ENCODE data around the gene MOSMO.

The MOSMO gene

DNA sequence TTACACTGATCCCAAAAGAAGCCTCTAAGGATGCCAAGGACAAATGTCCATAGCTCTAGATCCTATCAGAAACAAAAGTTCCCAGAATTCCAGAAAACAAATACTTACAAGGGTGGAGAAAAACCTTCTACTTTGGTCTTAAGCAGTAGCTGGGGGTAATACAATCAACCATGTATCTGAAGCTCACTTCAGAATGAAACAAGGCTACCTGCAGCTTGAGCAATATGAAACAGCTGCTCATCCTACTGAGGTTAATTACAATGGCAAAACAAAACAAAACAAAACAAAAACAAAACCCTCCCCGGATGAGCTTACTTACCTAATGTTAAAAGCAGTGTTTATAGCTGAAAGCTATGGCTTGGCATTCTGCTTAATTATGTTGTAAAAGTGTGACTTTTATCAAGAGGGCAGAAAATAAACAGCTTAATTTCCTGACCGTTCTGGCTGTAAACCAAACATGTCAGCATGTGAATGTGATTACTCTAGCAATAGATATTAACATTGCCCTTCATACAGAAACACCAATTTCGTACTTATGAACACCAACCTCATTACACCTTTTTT is 17.4 kb upstream of the MOSMO start:
- DNase-seq: no peak
- H3K4me1 ChIP-seq: peaks cover 0 to 5% (median 0%) of the 10 kb centered on the region in 4 donors
- TF ChIP-seq CTCF (IDR thresholded peaks at IDR 0.05): no peak
- H3K27me3 ChIP-seq: no peaks in the 10 kb centered on the region
- H3K9me3 ChIP-seq: no peaks in the 10 kb centered on the region
- no peak overlapping the region for H3K4me3 ChIP-seq
- intact Hi-C loops (cut with DNase I; ENCODE audit: low total_unique reads): no loop called here
- H3K27ac ChIP-seq: no peak overlapping the region
- peaks cover 0 to 4% (median 0%) of the 10 kb centered on the region in 3 donors for H3K36me3 ChIP-seq

GRCh38 chr16:21991621-21992020 is 16.3 kb upstream of the MOSMO start:
- H3K4me3 ChIP-seq: no peak overlapping the region
- H3K27me3 ChIP-seq: no peaks in the 10 kb centered on the region
- no peak for DNase-seq
- TF ChIP-seq CTCF (IDR thresholded peaks at IDR 0.05): no peak
- no peak overlapping the region for H3K27ac ChIP-seq
- H3K4me1 ChIP-seq: peaks cover 0 to 5% (median 0%) of the 10 kb centered on the region in 4 donors
- intact Hi-C loops (cut with DNase I; ENCODE audit: low total_unique reads): no loop called here
- no peaks in the 10 kb centered on the region for H3K36me3 ChIP-seq
- H3K9me3 ChIP-seq: no peaks in the 10 kb centered on the region

DNA sequence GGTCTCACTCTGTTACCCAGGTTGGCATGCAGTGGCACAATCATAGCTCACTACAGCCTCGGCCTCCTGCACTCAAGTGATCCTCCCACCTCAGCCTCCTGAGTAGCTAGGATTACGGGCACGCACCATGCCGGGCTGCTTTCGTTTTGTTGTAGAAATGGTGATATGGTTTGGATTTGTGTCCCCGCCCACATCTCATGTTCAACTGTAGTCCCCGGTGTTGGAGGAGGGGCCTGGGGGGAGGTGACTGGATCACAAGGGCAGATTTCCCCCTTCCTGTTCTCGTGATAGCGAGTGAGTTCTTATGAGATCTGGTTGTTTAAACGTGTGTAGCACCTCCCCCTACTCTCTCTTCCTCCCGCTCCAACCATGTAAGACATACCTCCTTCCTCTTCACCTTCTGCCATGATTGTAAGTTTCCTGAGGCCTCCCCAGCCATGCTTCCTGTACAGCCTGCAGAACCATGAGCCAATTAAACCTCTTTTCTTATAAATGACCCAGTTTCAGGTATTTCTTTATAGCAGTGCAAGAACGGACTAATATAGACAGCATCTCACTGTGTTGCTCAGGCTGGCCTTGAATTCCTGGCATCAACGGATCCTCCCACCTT is 12.9 kb upstream of the MOSMO start:
- intact Hi-C loops (cut with DNase I; ENCODE audit: low total_unique reads): no loop called here
- Histone ChIP-seq H3K9me3 (no peaks in the 10 kb centered on the region), H3K4me3 (no peak overlapping the region), H3K36me3 (no peaks in the 10 kb centered on the region), H3K27me3 (no peaks in the 10 kb centered on the region), H3K4me1 (no peaks in the 10 kb centered on the region), H3K27ac (no peak overlapping the region)
- TF ChIP-seq CTCF (IDR thresholded peaks at IDR 0.05): no peak
- no peak for DNase-seq

GRCh38 chr16:21996923-21997696 is 10.8 kb upstream of the MOSMO start:
- Histone ChIP-seq H3K9me3 (no peaks in the 10 kb centered on the region), H3K27ac (no peak overlapping the region), H3K4me1 (peaks cover 0 to 10% (median 3%) of the 10 kb centered on the region in 4 donors), H3K4me3 (no peak overlapping the region), H3K36me3 (no peaks in the 10 kb centered on the region), H3K27me3 (no peaks in the 10 kb centered on the region)
- no peak for DNase-seq
- intact Hi-C loops (cut with DNase I; ENCODE audit: low total_unique reads): no loop called here
- TF ChIP-seq CTCF (IDR thresholded peaks at IDR 0.05): no peak

DNA sequence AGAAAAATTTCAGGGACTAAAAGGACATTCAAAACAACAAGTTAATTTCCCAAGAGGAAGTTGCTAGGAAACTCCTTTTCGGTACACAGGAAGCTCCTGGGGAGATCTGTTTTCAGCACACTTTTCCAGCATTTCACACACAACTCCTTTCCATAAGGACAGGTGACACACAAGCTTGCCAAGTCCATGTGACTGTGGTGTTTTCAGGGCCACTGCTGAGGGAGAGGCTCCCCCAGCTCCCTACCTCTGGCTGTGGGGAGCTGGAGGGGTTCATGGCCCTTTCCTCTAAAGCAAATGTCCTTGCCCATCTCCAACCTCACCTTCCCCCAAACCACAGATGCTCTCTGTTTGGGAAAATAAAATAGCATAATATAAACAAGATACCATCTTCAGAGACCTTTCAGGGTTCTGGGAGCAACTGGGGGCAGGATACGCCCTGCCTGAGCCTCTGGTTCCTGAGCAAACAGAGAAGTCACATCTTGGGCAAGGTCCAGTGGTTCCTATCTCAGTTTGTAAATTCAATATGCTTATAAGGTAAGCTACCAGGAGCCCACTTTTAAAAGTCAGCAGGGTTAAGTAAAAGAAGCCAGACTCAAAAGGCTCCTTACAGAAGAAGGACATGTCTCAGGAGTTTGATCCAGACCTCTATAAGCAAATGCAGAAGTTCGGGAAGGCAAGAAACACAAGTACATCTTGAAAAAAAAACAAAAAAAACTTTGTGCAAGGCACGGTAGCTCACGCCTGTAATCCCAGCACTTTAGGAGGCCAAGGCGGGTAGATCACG is 10.0 kb upstream of the MOSMO start:
- Histone ChIP-seq H3K4me3 (no peak overlapping the region), H3K27ac (no peak overlapping the region), H3K4me1 (peaks cover 0 to 10% (median 3%) of the 10 kb centered on the region in 4 donors), H3K9me3 (no peaks in the 10 kb centered on the region), H3K27me3 (no peaks in the 10 kb centered on the region), H3K36me3 (no peaks in the 10 kb centered on the region)
- DNase-seq: no peak
- intact Hi-C loops (cut with DNase I; ENCODE audit: low total_unique reads): no loop called here
- no peak for TF ChIP-seq CTCF (IDR thresholded peaks at IDR 0.05)
